ENCODE data around the gene MAPRE2. TPM values are rescaled to one million over a fixed set of nuclear protein-coding genes. Genes with fewer than 3 reads are reported as not detected.
"Not testable (repeated sequence)": the region's sequence is repeated elsewhere in the genome, so short reads cannot be mapped to it uniquely, and the experiment has no call there.

The MAPRE2 gene
- total and polyA plus RNA-seq, 2 donors (not counting 1 experiment from before 2014, with no cell fraction given): 18.5 to 88.1 TPM

GRCh38 chr18:35167332-35167731 is 126.1 kb downstream of the MAPRE2 start:
- TF ChIP-seq EZH2 (IDR thresholded peaks at IDR 0.05; ENCODE audit: low read length, missing control alignments) (no peak), CTCF (conservative IDR thresholded peaks at IDR 0.05 in 1 of 2, IDR thresholded peaks at IDR 0.05 in 1 of 2; ENCODE audit: low read depth in 1 of 2, low read length in 2 of 2) (no peak)
- DNase-seq (ENCODE audit: low read depth in 2 of 2): peak in 1 of 2 donors; percentile 39
- no peak overlapping the region for H2AFZ ChIP-seq (ENCODE audit: low read length)
- no peaks in the 10 kb centered on the region for H3K9me3 ChIP-seq (ENCODE audit: control insufficient read depth, insufficient read depth, low read depth, low read length)
- no peak overlapping the region for H3K9ac ChIP-seq (ENCODE audit: insufficient read depth, low read length)
- H3K27ac ChIP-seq (ENCODE audit: insufficient read depth, low read length): no peak overlapping the region
- no peak overlapping the region for H3K4me3 ChIP-seq (replicated peaks in 1 of 4; ENCODE audit: control extremely low read depth in 1 of 4, insufficient read depth in 1 of 4, low read depth in 3 of 4, low read length in 4 of 4)
- no peaks in the 10 kb centered on the region for H3K4me1 ChIP-seq (ENCODE audit: control insufficient read depth, extremely low read depth, insufficient read depth, low read length)
- no peaks in the 10 kb centered on the region for H4K20me1 ChIP-seq (ENCODE audit: control insufficient read depth, extremely low read depth, insufficient read depth, low read length)
- H3K79me2 ChIP-seq (ENCODE audit: control insufficient read depth, insufficient read depth, low read length): no peaks in the 10 kb centered on the region
- H3K27me3 ChIP-seq (ENCODE audit: control insufficient read depth, insufficient read depth, low read length): no peaks in the 10 kb centered on the region
- H3K4me2 ChIP-seq (ENCODE audit: extremely low read depth, insufficient read depth, low read length): no peak overlapping the region
- H3K36me3 ChIP-seq (ENCODE audit: control insufficient read depth, insufficient read depth, low read length): no peaks in the 10 kb centered on the region

DNA sequence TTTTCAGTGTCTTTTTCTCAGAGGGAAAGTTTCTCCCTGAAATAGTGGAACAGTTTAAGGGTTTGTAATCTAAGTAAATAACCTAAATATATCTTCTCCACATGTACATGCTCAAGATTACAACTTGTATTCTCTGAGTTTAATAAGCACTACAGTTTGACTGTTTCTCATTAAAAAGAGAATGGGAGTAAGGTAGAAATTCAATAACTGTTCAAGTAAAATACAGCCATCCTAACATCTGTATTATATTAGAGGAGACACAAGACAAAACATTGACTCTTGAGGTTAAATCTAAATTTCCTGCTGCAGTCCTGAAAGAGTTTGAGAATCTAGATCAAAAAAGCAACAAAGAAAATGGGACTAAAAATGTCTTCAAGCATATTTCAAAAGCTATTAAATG is 126.6 kb downstream of the MAPRE2 start:
- no peaks in the 10 kb centered on the region for H3K36me3 ChIP-seq (ENCODE audit: control insufficient read depth, insufficient read depth, low read length)
- no peaks in the 10 kb centered on the region for H3K9me3 ChIP-seq (ENCODE audit: control insufficient read depth, insufficient read depth, low read depth, low read length)
- no peaks in the 10 kb centered on the region for H3K79me2 ChIP-seq (ENCODE audit: control insufficient read depth, insufficient read depth, low read length)
- no peaks in the 10 kb centered on the region for H3K27me3 ChIP-seq (ENCODE audit: control insufficient read depth, insufficient read depth, low read length)
- H2AFZ ChIP-seq (ENCODE audit: low read length): no peak overlapping the region
- H3K4me1 ChIP-seq (ENCODE audit: control insufficient read depth, extremely low read depth, insufficient read depth, low read length): no peaks in the 10 kb centered on the region
- no peak overlapping the region for H3K9ac ChIP-seq (ENCODE audit: insufficient read depth, low read length)
- no peaks in the 10 kb centered on the region for H4K20me1 ChIP-seq (ENCODE audit: control insufficient read depth, extremely low read depth, insufficient read depth, low read length)
- H3K4me2 ChIP-seq (ENCODE audit: extremely low read depth, insufficient read depth, low read length): no peak overlapping the region
- no peak overlapping the region for H3K4me3 ChIP-seq (replicated peaks in 1 of 4; ENCODE audit: control extremely low read depth in 1 of 4, insufficient read depth in 1 of 4, low read depth in 3 of 4, low read length in 4 of 4)
- no peak overlapping the region for H3K27ac ChIP-seq (ENCODE audit: insufficient read depth, low read length)
- DNase-seq (ENCODE audit: low read depth in 2 of 2): no peak
- no peak for TF ChIP-seq EZH2 (IDR thresholded peaks at IDR 0.05; ENCODE audit: low read length, missing control alignments)
- no peak for TF ChIP-seq CTCF (conservative IDR thresholded peaks at IDR 0.05 in 1 of 2, IDR thresholded peaks at IDR 0.05 in 1 of 2; ENCODE audit: low read depth in 1 of 2, low read length in 2 of 2)

DNA sequence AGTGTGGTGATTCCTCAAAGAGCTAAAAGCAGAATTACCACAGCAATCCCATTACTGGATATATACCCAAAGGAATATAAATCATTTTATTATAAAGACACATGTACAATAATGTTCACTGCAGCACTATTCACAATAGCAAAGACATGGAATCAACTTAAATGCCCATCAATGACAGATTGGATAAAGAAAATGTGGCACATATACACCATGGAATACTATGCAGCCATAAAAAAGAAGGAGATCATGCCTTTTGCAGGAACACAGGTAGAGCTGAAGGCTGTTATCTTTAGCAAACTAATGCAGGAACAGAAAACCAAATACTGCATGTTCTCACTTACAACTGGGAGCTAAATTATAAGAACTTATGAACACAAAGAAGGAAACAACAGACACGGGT is 129.1 kb downstream of the MAPRE2 start:
- not testable (repeated sequence) for H3K27ac ChIP-seq (ENCODE audit: insufficient read depth, low read length); H3K27me3 ChIP-seq (ENCODE audit: control insufficient read depth, insufficient read depth, low read length); H3K9me3 ChIP-seq (ENCODE audit: control insufficient read depth, insufficient read depth, low read depth, low read length); H3K4me3 ChIP-seq (replicated peaks in 1 of 4; ENCODE audit: control extremely low read depth in 1 of 4, insufficient read depth in 1 of 4, low read depth in 3 of 4, low read length in 4 of 4); H3K4me1 ChIP-seq (ENCODE audit: control insufficient read depth, extremely low read depth, insufficient read depth, low read length); H4K20me1 ChIP-seq (ENCODE audit: control insufficient read depth, extremely low read depth, insufficient read depth, low read length); H3K36me3 ChIP-seq (ENCODE audit: control insufficient read depth, insufficient read depth, low read length); H2AFZ ChIP-seq (ENCODE audit: low read length); DNase-seq (ENCODE audit: low read depth in 2 of 2); H3K79me2 ChIP-seq (ENCODE audit: control insufficient read depth, insufficient read depth, low read length); H3K9ac ChIP-seq (ENCODE audit: insufficient read depth, low read length); H3K4me2 ChIP-seq (ENCODE audit: extremely low read depth, insufficient read depth, low read length)
